ENCODE results near the gene CMC2. TPM values are rescaled to one million over a fixed set of nuclear protein-coding genes. Genes with fewer than 3 reads are reported as not detected.
A peak's percentile ranks its signal among the peaks of the same experiment; 100 is the strongest.

Gene CMC2
- total and polyA plus RNA-seq, 9 of the 15 experiments (the other 6 are each of a cell fraction or from before 2014, with no cell fraction given), result 122 to 501 (median 172) TPM

DNA sequence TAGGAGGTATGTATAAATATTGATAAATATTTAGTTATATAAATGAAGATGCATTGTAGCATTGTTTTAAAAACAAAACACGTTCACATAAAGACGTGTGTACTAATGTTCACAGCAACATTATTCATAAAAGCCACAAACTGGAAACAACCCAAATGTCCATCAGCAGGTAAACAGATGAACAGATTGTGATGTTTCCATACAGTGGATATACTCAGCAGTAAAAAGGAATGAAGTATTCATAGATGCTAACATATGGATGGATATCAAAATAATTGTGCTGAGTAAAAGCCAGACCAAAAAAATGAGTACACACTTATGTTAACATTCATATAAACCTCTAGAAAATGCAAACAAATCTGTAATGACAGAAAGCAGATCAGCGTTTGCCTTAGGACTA lies 6.3 kb upstream of the CMC2 start (continued):
- TF ChIP-seq, protein P1, sequence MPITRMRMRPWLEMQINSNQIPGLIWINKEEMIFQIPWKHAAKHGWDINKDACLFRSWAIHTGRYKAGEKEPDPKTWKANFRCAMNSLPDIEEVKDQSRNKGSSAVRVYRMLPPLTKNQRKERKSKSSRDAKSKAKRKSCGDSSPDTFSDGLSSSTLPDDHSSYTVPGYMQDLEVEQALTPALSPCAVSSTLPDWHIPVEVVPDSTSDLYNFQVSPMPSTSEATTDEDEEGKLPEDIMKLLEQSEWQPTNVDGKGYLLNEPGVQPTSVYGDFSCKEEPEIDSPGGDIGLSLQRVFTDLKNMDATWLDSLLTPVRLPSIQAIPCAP (CRISPR knock-in tag; IDR thresholded peaks at IDR 0.05; ENCODE audit: borderline replicate concordance), result no peak
- TF ChIP-seq ZNF274 (IDR thresholded peaks at IDR 0.05; ENCODE audit: borderline replicate concordance, low read depth, low read length), result no peak
- no peak for TF ChIP-seq ZNF76 (CRISPR knock-in tag; IDR thresholded peaks at IDR 0.05; ENCODE audit: borderline replicate concordance)
- TF ChIP-seq RBM34 (IDR thresholded peaks at IDR 0.05; ENCODE audit: borderline replicate concordance, insufficient read depth, low read length), result no peak
- TF ChIP-seq BMI1 (IDR thresholded peaks at IDR 0.05; ENCODE audit: low read length), result no peak

DNA sequence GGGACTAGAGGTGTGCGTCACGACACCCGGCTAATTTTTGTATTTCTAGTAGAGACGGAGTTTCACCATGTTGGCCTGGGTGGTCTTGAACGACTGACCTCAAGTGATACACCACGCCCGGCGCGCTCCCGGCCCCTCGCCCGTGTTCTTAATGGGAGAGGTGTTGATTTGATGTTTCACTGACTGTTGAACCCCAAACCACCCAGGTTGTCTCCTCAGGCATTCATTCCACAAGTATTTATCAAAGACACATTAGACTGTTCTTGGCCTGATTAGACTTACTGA lies 1.8 kb upstream of the CMC2 start:
- FAIRE-seq, result no peak
- TF ChIP-seq RBFOX2 (IDR thresholded peaks at IDR 0.05; ENCODE audit: low read depth, low read length) (0 out of 2 replicates have a peak, but pooled peaks have one; percentile 15), NFXL1 (CRISPR knock-in tag; IDR thresholded peaks at IDR 0.05) (no peak), MED1 (CRISPR knock-in tag; IDR thresholded peaks at IDR 0.05; ENCODE audit: borderline replicate concordance) (no peak)
- TF ChIP-seq, protein P2, sequence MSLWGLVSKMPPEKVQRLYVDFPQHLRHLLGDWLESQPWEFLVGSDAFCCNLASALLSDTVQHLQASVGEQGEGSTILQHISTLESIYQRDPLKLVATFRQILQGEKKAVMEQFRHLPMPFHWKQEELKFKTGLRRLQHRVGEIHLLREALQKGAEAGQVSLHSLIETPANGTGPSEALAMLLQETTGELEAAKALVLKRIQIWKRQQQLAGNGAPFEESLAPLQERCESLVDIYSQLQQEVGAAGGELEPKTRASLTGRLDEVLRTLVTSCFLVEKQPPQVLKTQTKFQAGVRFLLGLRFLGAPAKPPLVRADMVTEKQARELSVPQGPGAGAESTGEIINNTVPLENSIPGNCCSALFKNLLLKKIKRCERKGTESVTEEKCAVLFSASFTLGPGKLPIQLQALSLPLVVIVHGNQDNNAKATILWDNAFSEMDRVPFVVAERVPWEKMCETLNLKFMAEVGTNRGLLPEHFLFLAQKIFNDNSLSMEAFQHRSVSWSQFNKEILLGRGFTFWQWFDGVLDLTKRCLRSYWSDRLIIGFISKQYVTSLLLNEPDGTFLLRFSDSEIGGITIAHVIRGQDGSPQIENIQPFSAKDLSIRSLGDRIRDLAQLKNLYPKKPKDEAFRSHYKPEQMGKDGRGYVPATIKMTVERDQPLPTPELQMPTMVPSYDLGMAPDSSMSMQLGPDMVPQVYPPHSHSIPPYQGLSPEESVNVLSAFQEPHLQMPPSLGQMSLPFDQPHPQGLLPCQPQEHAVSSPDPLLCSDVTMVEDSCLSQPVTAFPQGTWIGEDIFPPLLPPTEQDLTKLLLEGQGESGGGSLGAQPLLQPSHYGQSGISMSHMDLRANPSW (CRISPR knock-in tag; IDR thresholded peaks at IDR 0.05), result no peak
- TF ChIP-seq, protein P3, sequence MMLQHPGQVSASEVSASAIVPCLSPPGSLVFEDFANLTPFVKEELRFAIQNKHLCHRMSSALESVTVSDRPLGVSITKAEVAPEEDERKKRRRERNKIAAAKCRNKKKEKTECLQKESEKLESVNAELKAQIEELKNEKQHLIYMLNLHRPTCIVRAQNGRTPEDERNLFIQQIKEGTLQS (IDR thresholded peaks at IDR 0.05), result no peak
- TF ChIP-seq, protein P3 (CRISPR knock-in tag; conservative IDR thresholded peaks at IDR 0.05), result 0 out of 2 replicates have a peak, but pooled peaks have one; percentile 32
- TF ChIP-seq, protein P4, sequence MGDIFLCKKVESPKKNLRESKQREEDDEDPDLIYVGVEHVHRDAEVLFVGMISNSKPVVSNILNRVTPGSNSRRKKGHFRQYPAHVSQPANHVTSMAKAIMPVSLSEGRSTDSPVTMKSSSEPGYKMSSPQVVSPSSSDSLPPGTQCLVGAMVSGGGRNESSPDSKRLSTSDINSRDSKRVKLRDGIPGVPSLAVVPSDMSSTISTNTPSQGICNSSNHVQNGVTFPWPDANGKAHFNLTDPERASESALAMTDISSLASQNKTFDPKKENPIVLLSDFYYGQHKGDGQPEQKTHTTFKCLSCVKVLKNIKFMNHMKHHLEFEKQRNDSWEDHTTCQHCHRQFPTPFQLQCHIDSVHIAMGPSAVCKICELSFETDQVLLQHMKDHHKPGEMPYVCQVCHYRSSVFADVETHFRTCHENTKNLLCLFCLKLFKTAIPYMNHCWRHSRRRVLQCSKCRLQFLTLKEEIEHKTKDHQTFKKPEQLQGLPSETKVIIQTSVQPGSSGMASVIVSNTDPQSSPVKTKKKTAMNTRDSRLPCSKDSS (IDR thresholded peaks at IDR 0.05; ENCODE audit: low read depth, partially characterized antibody), result no peak
- TF ChIP-seq, protein P5, sequence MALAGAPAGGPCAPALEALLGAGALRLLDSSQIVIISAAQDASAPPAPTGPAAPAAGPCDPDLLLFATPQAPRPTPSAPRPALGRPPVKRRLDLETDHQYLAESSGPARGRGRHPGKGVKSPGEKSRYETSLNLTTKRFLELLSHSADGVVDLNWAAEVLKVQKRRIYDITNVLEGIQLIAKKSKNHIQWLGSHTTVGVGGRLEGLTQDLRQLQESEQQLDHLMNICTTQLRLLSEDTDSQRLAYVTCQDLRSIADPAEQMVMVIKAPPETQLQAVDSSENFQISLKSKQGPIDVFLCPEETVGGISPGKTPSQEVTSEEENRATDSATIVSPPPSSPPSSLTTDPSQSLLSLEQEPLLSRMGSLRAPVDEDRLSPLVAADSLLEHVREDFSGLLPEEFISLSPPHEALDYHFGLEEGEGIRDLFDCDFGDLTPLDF (CRISPR knock-in tag; IDR thresholded peaks at IDR 0.05), result 0 out of 2 replicates have a peak, but pooled peaks have one; percentile 40

More for the DNA sequence above, 1.8 kb upstream of the CMC2 start:
- Histone ChIP-seq H3K9ac (ENCODE audit: insufficient read depth in 1 of 2, low read depth in 2 of 2, low read length in 2 of 2) (peak overlapping the region; percentile 97 to 98), H2AFZ (ENCODE audit: low read depth, low read length) (peak overlapping the region; percentile 100; the same call in 1 of the 2 replicates), H3K9me3 (replicated peaks; ENCODE audit: control insufficient read depth, insufficient read depth, low read depth, low read length) (no peaks in the 10 kb centered on the region), H3K9me1 (ENCODE audit: control insufficient read depth, insufficient read depth, low read length) (peaks cover 4% of the 10 kb centered on the region), H3K4me1 (replicated peaks in 1 of 2; ENCODE audit: control insufficient read depth in 2 of 2, insufficient read depth in 2 of 2, low read length in 2 of 2) (peaks cover 18 to 29% of the 10 kb centered on the region in 2 experiments; a peak in 4 of 5 replicates), H3K27ac (ENCODE audit: extremely low read depth, low read depth, low read length) (peak overlapping the region; percentile 100), H3K79me2 (ENCODE audit: control insufficient read depth, insufficient read depth, low read length) (peaks cover 76% of the 10 kb centered on the region), H3K27me3 (ENCODE audit: control insufficient read depth in 2 of 2, insufficient read depth in 2 of 2, low read length in 2 of 2) (no peaks in the 10 kb centered on the region), H4K20me1 (replicated peaks; ENCODE audit: control insufficient read depth, insufficient read depth, low read length) (peaks cover 15% of the 10 kb centered on the region), H3K4me3 (peak overlapping the region; percentile 82; the same call in 1 of the 2 replicates), H3K4me2 (ENCODE audit: insufficient read depth, low read length) (peak overlapping the region; percentile 97), H3K36me3 (ENCODE audit: control insufficient read depth, insufficient read depth, low read length) (peaks cover 51% of the 10 kb centered on the region)
- in situ Hi-C loops (cut with MboI), result loop anchor here (25.0 kb wide), 1 partner anchor 729 kb away; no protein-coding TSS in a partner anchor
- ChIA-PET POLR2A (interaction anchor here (0.6 to 4.9 kb wide), 4 partner anchors 11 to 854 kb away, joined by 3 to 47 read pairs (median 4); no protein-coding TSS in a partner anchor), CTCF (ENCODE audit: low intra/inter-chr PET ratio) (interaction anchor here (0.7 kb wide), 1 partner anchor 27 kb away, joined by 3 read pairs; the partner anchor contains the start of gene ATMIN)
- ATAC-seq (no peak), DNase-seq (ENCODE audit: extremely low read depth in 1 of 4, low spot score in 3 of 4) (no peak)
- no TSS peak for BruUV-seq (replicated peaks)
- intact Hi-C loops (cut with micrococcal nuclease), result loop anchor here (5.0 kb wide), 1 partner anchor 1086 kb away; no protein-coding TSS in a partner anchor
- WGBS (ENCODE audit: insufficient coverage, low coverage, missing lambda C conversion rate), result 65% methylated on average over 12 of the region's 12 CpGs
